HG03135 (cell line): ENCODE data around the gene PKD1L1.

Source experiments
- ATAC-seq: cut with Tn5 transposase; IDR thresholded peaks from one replicate; pipeline ENCODE4 v1.9.1; 2021; ENCODE audit warnings: mild to moderate bottlenecking, moderate library complexity; ENCODE audit not compliant: unreplicated experiment

The PKD1L1 gene

DNA sequence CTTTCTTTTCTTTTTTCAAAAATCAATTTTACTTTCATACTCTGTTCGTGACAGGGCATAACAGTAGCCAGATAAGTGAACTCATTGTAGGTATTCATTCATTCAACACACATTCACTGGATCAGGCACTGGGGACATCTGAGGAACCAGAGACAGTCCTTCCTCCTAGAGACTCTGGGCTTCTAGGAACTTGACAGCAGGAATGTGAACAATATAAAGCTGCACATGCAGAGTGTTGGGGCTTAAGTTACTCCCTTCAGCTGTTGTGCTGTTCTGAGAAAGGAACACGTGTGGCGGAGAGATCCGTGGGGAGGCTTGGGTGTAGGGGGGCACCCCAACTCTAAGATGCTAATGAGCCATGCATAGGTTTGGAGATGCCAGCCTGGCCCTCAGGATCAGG, 120.4 kb downstream of the PKD1L1 start:
- ATAC-seq = no peak

DNA sequence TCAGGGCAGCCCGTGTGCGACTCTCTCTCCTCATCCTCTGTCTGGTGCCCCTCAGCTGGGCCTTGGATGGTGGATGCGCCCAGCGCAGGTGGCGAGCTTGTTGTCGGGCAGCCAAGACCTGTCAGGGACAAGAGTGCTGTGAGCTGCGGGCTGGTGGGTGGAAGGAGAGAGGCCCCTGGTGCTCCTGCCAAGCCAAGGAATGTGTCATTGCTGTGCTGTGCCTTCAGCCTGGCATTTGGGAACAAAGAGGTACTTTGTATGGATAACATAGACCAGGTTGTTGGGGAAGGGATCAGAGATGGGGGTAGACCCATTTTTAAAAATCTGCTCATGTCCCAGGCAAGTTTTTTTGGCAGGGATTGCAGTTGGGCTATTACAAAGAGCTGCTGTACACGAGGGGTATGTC, 120.9 kb downstream of the PKD1L1 start:
- ATAC-seq = no peak

DNA sequence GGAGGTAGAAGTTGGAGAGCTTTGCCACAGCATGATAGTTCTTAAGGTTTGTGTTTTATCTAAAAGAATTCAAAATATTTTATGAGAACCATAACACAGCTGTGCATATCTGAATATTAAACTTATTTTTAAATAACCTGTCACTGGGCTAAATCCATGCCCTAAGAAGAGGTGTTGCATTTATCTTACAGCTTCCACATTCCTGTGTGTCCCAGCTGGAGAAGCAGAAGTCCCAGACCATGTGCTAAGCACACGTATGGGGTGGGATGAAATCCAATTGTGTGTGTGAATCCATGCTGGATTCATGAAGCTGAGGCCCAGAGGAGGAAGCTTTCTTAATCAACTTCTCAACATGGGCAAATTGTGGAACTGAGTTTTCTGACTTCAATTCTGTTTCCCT, 121.5 kb downstream of the PKD1L1 start:
- no peak for ATAC-seq

DNA sequence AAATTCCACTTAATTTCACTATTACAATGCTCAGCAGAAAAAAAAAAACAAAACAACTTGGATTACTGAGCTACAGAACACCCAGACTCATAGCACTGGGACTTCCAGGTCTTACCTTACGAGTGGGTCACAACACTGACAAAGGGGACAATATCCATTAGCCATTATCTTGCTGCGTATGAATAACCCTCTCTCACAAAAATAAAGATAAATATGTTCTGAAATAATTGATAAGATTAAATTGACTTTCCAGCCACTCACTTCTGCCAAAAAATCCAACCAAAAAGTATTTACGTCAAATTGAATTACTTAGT, 128.7 kb downstream of the PKD1L1 start:
- ATAC-seq = no peak

DNA sequence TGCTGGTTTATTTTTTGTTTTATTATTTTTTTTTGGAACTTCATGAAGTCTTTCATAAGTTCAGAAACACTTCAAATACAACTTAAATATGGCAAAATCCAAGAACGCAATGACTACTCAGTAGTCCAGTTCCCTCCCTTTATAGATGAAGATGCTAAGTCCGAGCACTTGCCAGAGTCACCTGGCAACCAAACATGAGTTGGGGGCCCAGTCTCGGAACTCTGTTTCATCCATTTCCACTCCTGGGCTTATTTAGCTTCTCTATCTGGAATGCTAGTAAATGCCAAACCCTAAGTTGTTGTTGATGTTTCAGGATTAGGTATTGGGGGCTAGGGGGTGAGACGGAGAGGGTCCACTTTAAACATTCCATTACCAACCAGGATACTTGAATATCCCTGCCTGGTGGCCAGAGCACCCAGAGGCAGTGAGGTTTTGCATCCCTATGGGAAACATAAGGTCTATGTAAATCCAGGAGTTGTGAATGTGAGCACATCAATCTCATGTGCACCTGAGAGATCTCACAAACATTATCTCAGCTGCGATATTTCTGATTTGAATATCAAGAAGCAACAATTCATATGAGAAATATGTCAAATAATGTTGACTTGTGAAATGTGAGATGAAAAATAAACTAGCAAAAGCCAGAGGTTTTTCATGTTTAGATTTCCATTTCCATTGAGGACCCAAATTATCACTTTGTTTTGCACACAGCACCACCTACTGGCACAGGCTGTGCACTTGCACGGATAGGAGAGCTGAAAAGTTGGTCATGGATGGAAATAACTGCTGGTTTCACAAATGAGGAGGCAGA, 129.3 kb downstream of the PKD1L1 start:
- no peak for ATAC-seq

DNA sequence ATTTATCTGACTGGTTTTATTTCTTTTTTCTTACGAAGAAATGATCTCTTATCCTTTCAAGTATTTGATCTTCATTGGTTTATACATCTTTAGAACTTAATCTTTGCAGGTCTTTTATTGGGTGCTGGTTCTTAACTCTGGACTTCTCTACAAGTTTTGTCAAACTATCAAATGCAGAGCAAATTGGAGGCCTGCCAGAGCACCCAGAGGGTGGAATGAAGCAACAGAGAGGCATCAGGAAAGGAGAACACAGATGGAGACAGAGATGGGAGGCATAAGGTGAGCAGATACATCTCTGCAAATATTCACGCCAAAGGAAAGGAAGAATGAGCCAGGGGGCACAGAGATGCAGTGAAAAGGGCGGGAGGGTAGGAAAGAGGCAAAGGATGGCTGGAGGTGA, 130.3 kb downstream of the PKD1L1 start:
- ATAC-seq = no peak

DNA sequence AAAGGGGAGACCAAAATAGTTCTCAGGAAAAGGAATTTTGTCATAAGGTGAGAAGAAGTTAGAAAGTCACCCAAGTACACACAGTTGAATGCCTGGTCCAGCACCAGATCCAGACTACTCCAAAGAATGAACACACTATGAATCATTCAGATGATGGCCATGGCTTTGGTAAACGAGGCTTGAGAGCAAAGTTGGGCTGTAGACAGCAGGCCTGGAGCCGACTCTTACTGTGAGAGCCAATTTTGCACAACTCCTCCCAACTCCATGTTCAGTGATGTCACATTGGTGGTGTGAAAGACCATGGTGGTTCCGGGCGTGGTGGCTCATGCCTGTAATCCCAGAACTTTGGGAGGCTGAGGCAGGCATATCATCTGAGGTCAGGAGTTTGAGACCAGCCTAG, 131.6 kb downstream of the PKD1L1 start:
- ATAC-seq = no peak

DNA sequence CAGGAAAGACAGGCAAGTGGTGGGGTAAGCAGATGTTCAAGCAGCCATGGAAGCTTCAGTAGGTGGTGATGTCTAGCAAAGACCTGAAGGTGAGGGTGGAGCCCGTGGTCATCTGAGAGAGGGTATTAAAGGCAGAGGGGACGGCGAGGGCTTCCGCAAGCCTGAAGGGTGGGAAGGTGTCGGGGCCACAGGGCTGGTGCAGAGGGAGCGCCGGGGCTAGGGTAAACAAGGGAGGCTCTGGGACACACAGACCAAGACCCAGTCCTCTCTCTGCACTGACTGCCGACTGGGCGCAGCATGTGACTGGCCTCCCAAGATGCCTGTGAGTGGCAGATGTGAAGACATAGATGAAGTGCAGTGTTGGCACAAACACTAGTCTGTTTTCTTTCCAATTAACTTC, 132.4 kb downstream of the PKD1L1 start:
- ATAC-seq = no peak

DNA sequence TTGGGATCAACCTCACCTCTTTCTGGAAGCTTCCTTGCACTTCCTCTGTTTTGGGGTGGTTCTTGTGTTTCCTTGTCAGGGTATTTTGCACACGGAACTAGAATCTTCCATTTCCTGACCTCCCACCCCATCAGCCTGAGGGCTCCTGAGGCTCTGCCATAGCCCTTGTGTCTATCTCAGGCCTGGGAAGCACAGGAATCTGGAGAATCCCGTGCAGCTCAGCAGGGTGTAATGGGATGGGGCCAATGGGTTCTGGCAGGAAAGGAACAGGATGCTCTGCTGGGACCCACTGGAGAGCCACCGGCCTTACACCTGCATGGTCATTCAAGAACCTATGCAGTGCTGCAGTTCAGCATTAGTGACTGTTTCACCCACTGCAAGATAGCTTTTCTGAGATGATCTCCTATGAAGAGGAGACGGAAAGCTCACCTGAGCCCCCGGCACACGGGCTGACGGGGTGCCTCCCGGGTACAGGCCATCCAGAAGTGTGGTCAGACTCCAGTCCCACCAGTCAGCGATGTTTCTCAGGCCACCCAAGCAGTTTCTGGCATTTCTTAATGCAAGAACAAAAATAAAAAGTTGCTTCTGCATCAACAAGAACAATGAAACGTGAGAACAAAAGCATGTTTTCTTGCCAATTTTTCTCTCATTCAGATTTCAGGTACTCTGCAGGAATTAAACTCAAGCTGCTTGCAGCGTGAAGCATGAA, 133.2 kb downstream of the PKD1L1 start:
- ATAC-seq = no peak

DNA sequence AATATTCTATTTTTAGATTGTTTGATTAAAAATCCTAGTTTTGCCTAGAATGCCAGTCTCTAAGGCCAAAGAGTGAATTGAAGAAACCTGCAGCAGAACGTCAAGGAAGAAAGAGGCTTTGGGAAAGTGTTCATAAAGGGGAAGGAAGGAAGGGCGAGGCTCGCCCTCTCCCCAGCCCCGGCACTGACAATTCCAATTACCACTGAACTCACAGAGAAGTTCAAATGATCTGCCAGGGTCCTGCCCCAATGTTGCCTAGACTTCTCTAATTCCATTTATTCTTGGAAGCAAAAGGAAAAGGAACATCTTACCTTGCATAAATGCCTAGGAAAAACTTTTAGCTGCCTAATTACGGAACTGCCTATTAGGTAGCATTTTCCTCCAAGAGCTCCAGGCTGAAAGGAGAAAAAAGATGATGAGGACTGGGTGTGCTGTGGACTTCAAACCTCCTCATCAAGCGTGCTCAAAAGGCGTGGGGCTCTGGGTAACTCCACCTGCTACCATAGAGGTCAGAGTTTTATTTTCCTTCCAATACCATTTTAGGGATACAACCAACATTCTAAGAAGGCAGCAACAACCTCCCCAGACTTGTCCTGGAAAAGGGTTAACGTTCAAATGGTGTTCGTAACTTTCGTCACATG, 134.5 kb downstream of the PKD1L1 start:
- ATAC-seq = no peak

DNA sequence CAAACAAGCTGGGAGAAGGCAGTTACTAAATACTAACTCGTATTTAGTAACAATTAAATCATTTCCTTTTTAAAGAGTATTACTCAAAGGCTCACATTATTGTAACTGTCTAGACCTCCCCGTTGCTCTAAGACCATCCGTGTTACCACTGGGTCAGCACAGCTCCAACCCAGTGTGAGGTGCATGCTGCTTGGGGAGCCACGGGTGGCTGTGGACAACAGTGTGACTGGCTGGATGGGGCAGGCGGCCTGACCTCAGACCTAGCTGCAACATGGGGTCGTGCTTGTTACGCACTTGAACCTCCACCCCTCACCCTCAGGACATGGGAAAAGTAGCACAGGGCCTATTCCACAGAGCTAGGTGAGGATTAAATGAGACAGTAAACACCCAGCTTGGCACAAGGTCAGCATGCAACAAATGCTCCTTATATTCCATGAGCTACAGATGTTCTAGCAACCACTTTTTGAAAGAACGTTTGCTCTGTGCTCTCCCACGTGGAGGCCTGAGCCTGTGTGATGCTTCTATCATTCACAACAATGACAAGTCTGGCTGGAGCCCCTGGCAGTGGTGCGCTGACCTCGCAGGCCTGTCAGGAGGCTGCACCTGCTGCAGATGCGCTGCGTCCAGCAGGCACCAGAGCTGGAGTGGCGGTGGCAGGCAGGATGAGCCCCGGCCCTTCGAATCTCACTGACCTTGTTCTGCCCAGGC, 135.7 kb downstream of the PKD1L1 start:
- no peak for ATAC-seq

DNA sequence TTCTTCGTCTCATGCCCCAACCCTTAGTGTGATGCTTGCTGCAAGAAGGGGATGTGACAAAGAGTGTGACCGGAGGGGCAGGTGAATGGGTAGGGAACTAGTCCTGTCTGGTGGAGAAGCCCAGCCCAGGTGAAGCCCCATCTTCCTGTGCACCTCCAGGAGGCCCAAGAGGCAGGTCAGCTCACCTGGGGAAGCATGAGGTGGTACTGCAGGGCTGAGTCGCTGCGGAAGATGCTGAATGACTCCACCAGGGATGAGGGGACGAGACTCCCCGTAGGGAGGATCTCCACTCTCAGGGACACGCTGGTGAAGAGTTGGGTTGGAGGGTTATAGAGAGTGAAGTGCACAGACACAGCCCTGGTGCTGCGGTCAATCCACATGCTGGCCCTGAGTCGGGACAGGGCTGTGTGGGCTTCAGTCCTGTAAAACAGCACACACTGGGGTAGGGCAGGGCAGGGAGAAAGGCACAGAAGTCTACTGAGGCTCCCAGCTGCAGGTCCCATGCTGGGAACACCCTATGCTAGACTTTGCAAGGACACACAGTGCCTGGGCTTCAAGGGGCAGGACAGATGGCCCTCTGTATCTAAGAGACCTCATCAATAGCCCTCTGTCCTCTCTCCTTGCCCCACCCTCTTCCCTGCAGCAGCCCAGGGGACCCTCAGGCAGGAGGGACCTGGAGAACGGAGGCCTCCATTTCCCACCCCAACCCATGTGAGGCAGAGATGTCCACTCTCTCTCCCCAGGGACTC, 136.5 kb downstream of the PKD1L1 start:
- ATAC-seq = no peak

DNA sequence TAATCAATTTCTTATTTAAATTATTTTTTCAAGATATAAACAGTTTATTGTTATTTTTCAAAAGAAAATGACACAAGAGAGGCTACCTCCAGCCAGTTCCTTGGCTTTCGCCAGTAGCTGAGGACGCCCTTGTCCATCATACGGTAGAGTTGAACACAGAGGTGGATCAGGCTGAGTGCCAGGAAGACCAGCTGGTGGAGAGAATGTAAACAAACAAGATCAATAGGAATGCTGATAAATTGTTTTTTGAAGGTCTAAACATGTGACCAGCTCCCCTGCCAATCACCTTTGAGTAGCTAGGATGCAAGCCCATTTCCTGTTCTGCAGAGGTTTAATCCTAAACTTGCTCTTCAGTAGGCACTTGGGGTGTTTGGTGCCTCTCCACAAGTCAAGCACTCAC, 138.9 kb downstream of the PKD1L1 start:
- ATAC-seq = no peak

DNA sequence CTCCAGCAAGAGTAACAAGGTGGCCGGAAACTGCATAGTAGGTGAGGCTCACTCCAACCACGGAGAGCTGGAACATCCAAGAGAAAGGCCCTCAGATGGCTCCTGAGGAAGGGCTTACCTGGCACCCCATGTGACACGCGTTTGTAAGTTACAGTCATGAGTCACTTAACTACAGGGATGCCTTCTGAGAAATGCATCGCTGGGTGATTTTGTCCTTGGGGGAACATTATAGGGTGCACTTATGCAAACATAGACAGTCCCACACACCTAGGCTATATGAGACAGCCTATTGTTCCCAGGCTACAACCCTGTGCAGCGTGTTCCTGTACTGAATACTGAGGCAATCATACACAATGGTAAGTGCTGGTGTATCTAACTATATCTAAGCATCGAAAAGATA, 139.9 kb downstream of the PKD1L1 start:
- no peak for ATAC-seq

DNA sequence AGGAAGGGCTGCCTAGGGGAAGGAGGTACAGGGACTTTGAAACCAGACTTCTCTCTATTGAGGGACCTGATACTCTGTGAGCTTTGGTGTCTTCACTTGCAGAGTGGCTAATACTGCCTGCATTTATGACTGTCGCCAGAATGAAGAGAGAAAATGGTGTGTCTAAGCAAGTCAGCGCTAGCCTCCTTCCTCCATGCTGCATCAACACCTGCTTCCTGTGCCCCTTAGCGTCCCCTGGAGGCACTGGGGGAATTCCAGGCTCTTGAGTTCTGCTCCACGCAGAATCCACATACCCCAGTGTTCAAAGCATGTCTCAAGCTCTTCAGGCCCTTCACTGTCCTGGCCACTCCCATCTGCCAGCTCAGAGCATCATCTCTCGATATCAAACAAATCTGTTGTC, 140.5 kb downstream of the PKD1L1 start:
- no peak for ATAC-seq

DNA sequence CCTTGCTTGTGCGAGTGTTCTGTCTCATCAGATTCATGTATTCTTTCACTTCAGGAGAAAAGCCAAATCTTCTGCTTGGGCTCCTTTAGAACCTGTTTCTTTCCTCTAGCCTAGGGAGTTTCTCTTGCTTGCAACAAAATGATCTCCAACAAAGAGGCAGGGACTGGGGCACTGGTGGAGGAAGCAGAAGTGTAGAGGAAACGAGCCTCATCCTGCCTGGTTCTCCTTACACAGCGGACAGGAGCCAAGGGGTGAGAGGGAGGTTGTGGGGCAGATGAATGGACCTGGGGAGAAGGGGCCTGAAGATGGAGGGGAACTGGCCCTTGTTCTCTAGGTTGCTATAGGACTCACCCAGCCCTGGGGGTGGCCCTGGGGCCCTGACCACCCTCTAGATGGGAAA, 141.1 kb downstream of the PKD1L1 start:
- ATAC-seq = no peak

DNA sequence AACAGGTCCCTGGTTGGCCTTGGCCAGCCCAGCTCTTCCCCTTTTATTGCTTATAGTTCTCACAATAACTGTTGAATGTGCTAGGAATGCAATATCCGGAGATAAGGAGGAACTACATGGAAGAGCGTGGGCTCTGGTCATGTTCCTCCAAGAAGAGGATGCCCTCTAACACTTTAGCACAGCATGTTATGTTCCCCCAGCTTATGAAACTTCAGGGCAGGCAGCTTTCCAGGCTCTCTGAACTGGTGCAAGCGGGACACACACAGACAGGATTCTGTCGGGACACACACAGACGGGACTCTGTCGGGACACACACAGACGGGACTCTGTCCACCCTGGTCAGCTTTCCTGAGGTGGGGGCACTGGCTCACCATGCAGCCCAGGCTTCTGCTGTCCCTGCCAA, 141.6 kb downstream of the PKD1L1 start:
- no peak for ATAC-seq

DNA sequence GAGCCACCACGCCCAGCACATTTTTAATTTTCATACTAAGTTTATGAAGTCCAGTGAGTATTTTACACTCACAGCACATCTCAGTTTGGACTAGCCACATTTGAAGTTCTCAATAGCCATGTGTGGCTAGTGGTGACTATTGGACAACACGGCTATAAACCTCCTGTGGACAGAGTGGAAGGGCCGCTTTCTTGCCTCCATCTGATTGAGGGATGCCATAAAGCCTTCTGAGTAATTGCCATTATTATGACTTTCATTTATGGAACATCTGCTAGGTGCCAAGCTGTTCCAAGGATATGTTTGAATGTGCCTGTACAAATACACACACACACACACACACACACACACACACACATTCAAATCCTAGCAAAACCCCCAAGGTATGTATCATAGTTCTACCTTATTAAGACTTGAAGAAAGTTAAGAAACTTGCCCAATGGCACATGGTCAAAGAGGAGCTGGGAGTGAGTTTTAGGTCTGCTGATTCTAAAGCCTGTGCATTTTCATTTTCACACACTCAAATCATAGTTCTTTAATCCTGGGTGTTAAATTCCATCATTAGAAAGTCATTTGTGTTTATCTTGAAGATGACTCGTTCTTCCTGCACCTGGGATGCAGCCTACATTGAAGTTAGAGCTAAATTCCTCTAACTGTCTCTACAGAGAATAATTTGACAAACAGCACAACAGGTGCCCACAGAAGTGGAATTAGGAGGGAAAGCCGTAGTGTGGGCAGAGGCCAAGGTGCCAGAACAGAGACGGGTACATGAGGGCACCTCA, 143.3 kb downstream of the PKD1L1 start:
- no peak for ATAC-seq

DNA sequence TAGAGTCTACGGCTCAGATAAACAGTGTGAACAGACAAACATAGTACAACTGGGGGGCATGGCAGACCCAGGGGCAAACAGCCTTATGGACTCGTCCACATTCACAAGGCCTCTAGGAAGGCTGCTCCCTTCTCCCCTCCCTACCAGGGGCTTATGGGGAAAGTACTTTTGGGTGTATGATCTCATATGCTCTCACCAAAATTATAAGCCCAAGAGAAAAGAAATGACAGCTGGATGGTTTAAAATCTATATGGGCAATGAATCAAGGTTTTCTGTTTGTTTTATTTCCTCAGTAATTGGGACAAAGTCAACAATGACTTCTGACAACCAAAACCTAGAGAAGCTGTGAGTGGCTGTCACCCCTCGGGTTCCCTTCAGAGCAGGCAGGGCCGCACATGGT, 144.4 kb downstream of the PKD1L1 start:
- ATAC-seq = no peak

DNA sequence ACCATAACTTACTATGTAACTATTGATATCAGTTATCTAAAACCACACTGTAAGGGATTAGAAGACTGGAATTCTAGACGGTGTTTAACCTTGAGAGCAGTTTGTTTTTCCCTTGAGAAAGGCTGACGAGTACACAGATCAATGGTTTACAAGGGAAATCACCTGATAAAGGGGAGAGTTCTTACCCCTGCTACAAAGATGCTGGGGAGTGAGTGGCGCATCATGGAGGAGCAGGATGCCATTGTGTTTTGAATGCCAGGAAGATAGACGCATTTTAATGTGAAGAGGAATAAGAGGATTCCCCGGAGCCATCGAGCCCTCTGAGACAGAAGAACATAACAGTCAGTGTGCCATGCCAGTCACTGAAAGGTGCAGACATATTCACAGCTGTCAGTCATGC, 145.2 kb downstream of the PKD1L1 start:
- ATAC-seq = no peak
